AG09309 (cell line): Measurements from ENCODE around the gene MAD1L1.

Experiments used
- DNase-seq: peaks from one replicate; pipeline ENCODE4 v3.0.0-alpha.2; 2010; ENCODE audit warnings: low read depth
- H3K4me3 ChIP-seq: 2 replicates; pipeline ENCODE4 v1.5.1; 2011; ENCODE audit warnings: mild to moderate bottlenecking, low read depth, low read length, moderate library complexity; ENCODE audit not compliant: control insufficient read depth
- CTCF ChIP-seq: IDR thresholded peaks from 2 replicates; pipeline ENCODE4 v1.5.1; 2011; ENCODE audit warnings: mild to moderate bottlenecking, low read depth, low read length, inconsistent platforms; ENCODE audit not compliant: insufficient read depth, control insufficient read depth; ENCODE audit errors: missing control alignments

The MAD1L1 gene

GRCh38 chr7:2190531-2190930 lies 42.2 kb downstream of the MAD1L1 start:
- no peak for DNase-seq
- TF ChIP-seq CTCF, result no peak
- no peak overlapping the region for H3K4me3 ChIP-seq

GRCh38 chr7:2186166-2186565 lies 46.6 kb downstream of the MAD1L1 start:
- no peak for TF ChIP-seq CTCF
- no peak overlapping the region for H3K4me3 ChIP-seq
- no peak for DNase-seq

GRCh38 chr7:2185715-2186114 lies 47.0 kb downstream of the MAD1L1 start:
- no peak overlapping the region for H3K4me3 ChIP-seq
- DNase-seq, result no peak
- TF ChIP-seq CTCF, result no peak

- no peak for TF ChIP-seq CTCF
- H3K4me3 ChIP-seq, result no peak overlapping the region
- no peak for DNase-seq
These were observed 50.3 kb downstream of the MAD1L1 start for GRCh38 chr7:2182461-2182860.

- no peak overlapping the region for H3K4me3 ChIP-seq
- TF ChIP-seq CTCF, result no peak
- DNase-seq, result no peak
These were observed 51.5 kb downstream of the MAD1L1 start for GRCh38 chr7:2181077-2181854.

GRCh38 chr7:2180081-2180480 lies 52.7 kb downstream of the MAD1L1 start:
- H3K4me3 ChIP-seq, result no peak overlapping the region
- no peak for TF ChIP-seq CTCF
- DNase-seq, result no peak
